LNCAP (cell line): Measurements from ENCODE around the gene GFI1B.

Experiments
- CTCF ChIP-seq: fragments of 450-650 bp; IDR thresholded peaks from 2 replicates; pipeline ENCODE4 v1.5.1; 2017; ENCODE audit warnings: mild to moderate bottlenecking

GFI1B gene

GRCh38 chr9:132973713-132974112, 4.8 kb upstream of the GFI1B start:
- no peak for TF ChIP-seq CTCF

GRCh38 chr9:132975961-132976360, 2.5 kb upstream of the GFI1B start:
- no peak for TF ChIP-seq CTCF

- no peak for TF ChIP-seq CTCF
Observed at GRCh38 chr9:132976571-132976970, 1.9 kb upstream of the GFI1B start.

GRCh38 chr9:132978112-132978450, 413 bp upstream of the GFI1B start:
- TF ChIP-seq CTCF = no peak

- no peak for TF ChIP-seq CTCF
Observed at GRCh38 chr9:132980157-132980556, 1.7 kb downstream of the GFI1B start.

GRCh38 chr9:132982458-132982857, 4.0 kb downstream of the GFI1B start:
- no peak for TF ChIP-seq CTCF

GRCh38 chr9:132983491-132984201, 5.2 kb downstream of the GFI1B start:
- no peak for TF ChIP-seq CTCF
